WTC11 (cell line): ENCODE results near the gene AURKAIP1. TPM values are rescaled to one million over a fixed set of nuclear protein-coding genes. Genes with fewer than 3 reads are reported as not detected.

Experiments used
- ATAC-seq: fragments of 200-7000 bp; cut with Tn5 transposase; 2 replicates; pipeline ENCODE4 v1.10.0; 2021; ENCODE audit warnings: mild to moderate bottlenecking, moderate library complexity
- CTCF ChIA-PET: fragments of 300-600 bp; sonication (Branson Sonifier 250); formaldehyde crosslinking; loops from one replicate; lab custom pipeline; 2021; ENCODE audit warnings: antibody characterized with exemption; lab: Charles Lee
- POLR2A ChIA-PET: fragments of 350-600 bp; sonication (Branson Sonifier 250); formaldehyde crosslinking; loops from one replicate; lab custom pipeline; 2021; ENCODE audit warnings: antibody characterized with exemption; lab: Charles Lee
- DNase-seq: peaks from one replicate; pipeline ENCODE4 v3.0.0; 2021; ENCODE audit warnings: low spot score
- H3K27ac Mint-ChIP-seq: 2 replicates; pipeline ENCODE4 v1.8.0; 2021; ENCODE audit warnings: mixed read lengths
- H3K27me3 Mint-ChIP-seq: 2 replicates; pipeline ENCODE4 v1.8.0; 2021; ENCODE audit warnings: low read depth, mild to moderate bottlenecking, moderate library complexity, mixed read lengths
- H3K36me3 Mint-ChIP-seq: 2 replicates; pipeline ENCODE4 v1.8.0; 2021; ENCODE audit warnings: mixed read lengths
- H3K4me1 Mint-ChIP-seq: 2 replicates; pipeline ENCODE4 v1.8.0; 2022; ENCODE audit warnings: mixed read lengths
- H3K4me3 Mint-ChIP-seq: 2 replicates; pipeline ENCODE4 v1.8.0; 2021; ENCODE audit warnings: mild to moderate bottlenecking, moderate library complexity, mixed read lengths
- H3K9me3 Mint-ChIP-seq: 2 replicates; pipeline ENCODE4 v1.8.0; 2021; ENCODE audit warnings: mixed read lengths
- ESRRA ChIP-seq: sonication (generic); formaldehyde crosslinking; IDR thresholded peaks from 2 replicates; pipeline ENCODE4 v1.8.1; 2022; ENCODE audit warnings: mild to moderate bottlenecking, missing genetic modification reagents, borderline replicate concordance
- JUN ChIP-seq: sonication (generic); formaldehyde crosslinking; IDR thresholded peaks from 2 replicates; pipeline ENCODE4 v1.8.0; 2023; ENCODE audit warnings: mild to moderate bottlenecking, missing genetic modification reagents
- KAT7 ChIP-seq: sonication (generic); formaldehyde crosslinking; IDR thresholded peaks from 2 replicates; pipeline ENCODE4 v1.8.1; 2023; ENCODE audit warnings: missing genetic modification reagents, mild to moderate bottlenecking, borderline replicate concordance
- MYBL2 ChIP-seq: sonication (generic); formaldehyde crosslinking; IDR thresholded peaks from 2 replicates; pipeline ENCODE4 v1.8.1; 2023; ENCODE audit warnings: mild to moderate bottlenecking, moderate library complexity, missing genetic modification reagents
- NR2C2 ChIP-seq: sonication (generic); formaldehyde crosslinking; IDR thresholded peaks from 2 replicates; pipeline ENCODE4 v1.8.0; 2022; ENCODE audit warnings: mild to moderate bottlenecking, missing genetic modification reagents
- PRRX2 ChIP-seq: fragments of 250-450 bp; sonication (Bioruptor Pico); IDR thresholded peaks from 2 replicates; pipeline ENCODE4 v1.8.0; 2021; ENCODE audit warnings: mild to moderate bottlenecking
- RELA ChIP-seq: sonication (generic); formaldehyde crosslinking; IDR thresholded peaks from 2 replicates; pipeline ENCODE4 v1.8.1; 2022; ENCODE audit warnings: missing genetic modification reagents, mild to moderate bottlenecking, borderline replicate concordance
- ZBTB21 ChIP-seq: sonication (generic); formaldehyde crosslinking; IDR thresholded peaks from 2 replicates; pipeline ENCODE4 v1.8.1; 2023; ENCODE audit warnings: mild to moderate bottlenecking, missing genetic modification reagents, borderline replicate concordance
- ZNF232 ChIP-seq: sonication (generic); formaldehyde crosslinking; IDR thresholded peaks from 2 replicates; pipeline ENCODE4 v1.8.0; 2022; ENCODE audit warnings: mild to moderate bottlenecking, missing genetic modification reagents
- total RNA-seq: library from RNA; stranded (reverse); gene quantifications from 3 replicates; pipeline ENCODE4 v1.2.3, GENCODE V29; 2021
- TF ChIP-seq, protein P1 (sequence below): sonication (generic); formaldehyde crosslinking; IDR thresholded peaks from 2 replicates; pipeline ENCODE4 v1.8.0; 2022; ENCODE audit warnings: mild to moderate bottlenecking, missing genetic modification reagents
- TF ChIP-seq, protein P2 (sequence below): sonication (generic); formaldehyde crosslinking; IDR thresholded peaks from 2 replicates; pipeline ENCODE4 v1.8.1; 2023; ENCODE audit warnings: mild to moderate bottlenecking, missing genetic modification reagents
- TF ChIP-seq, protein P3 (sequence below): sonication (generic); formaldehyde crosslinking; IDR thresholded peaks from 2 replicates; pipeline ENCODE4 v1.8.0; 2023; ENCODE audit warnings: missing genetic modification reagents
- TF ChIP-seq, protein P4 (sequence below): fragments of 250-450 bp; sonication (Bioruptor Pico); IDR thresholded peaks from 2 replicates; pipeline ENCODE4 v1.9.0; 2021; ENCODE audit warnings: mild to moderate bottlenecking
- TF ChIP-seq, protein P5 (sequence below): fragments of 250-450 bp; sonication (Bioruptor Pico); IDR thresholded peaks from 2 replicates; pipeline ENCODE4 v1.9.0; 2021; ENCODE audit warnings: mild to moderate bottlenecking, borderline replicate concordance

Gene AURKAIP1
- total RNA-seq, 1 experiment from 2014 or later, result 268 TPM

DNA sequence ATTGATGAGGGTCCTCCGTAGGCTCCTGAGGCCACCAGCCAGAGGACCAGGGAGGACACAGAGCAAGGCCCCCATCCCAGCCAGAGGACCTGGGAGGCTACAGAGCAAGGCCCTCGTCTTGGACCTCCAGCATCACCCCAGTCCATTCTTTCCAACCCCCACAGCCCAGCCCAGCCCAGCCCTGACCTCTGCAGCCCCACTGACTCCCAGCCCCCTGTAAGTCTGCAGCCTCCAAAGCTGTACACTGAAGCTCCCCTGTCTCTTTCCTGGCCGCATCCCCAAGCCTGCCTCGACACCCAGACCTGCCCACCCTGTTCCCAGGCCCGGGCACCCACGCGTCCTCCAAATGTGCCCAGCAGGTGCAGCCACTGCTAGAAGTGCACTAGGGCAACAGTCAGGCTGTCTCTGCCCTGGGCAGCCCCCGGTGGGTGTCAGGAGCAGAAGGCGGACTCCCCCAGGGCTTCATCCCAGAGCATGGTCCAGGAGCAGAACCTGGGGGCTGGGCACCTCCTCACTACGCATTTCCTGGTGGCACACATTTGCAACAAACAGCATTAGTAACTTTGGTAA is 27.9 kb downstream of the AURKAIP1 start:
- ATAC-seq (no peak), DNase-seq (no peak)
- TF ChIP-seq, protein P1, sequence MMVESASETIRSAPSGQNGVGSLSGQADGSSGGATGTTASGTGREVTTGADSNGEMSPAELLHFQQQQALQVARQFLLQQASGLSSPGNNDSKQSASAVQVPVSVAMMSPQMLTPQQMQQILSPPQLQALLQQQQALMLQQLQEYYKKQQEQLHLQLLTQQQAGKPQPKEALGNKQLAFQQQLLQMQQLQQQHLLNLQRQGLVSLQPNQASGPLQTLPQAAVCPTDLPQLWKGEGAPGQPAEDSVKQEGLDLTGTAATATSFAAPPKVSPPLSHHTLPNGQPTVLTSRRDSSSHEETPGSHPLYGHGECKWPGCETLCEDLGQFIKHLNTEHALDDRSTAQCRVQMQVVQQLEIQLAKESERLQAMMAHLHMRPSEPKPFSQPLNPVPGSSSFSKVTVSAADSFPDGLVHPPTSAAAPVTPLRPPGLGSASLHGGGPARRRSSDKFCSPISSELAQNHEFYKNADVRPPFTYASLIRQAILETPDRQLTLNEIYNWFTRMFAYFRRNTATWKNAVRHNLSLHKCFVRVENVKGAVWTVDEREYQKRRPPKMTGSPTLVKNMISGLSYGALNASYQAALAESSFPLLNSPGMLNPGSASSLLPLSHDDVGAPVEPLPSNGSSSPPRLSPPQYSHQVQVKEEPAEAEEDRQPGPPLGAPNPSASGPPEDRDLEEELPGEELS, result no peak
- TF ChIP-seq KAT7 (CRISPR knock-in tag) (no peak), PRRX2 (CRISPR knock-in tag) (no peak)
- peaks cover 10% of the 10 kb centered on the region for H3K4me1 Mint-ChIP-seq
- CTCF ChIA-PET, result interaction anchor here (0.6 to 2.3 kb wide), 4 partner anchors 9 to 315 kb away, joined by 3 to 18 read pairs (median 8); no protein-coding TSS in a partner anchor
- peak overlapping the region; percentile 70 for H3K4me3 Mint-ChIP-seq
- POLR2A ChIA-PET, result interaction anchor here (0.6 to 1.8 kb wide), 2 partner anchors 9 to 269 kb away, joined by 3 to 5 read pairs; no protein-coding TSS in a partner anchor
- no peak overlapping the region for H3K27ac Mint-ChIP-seq
- H3K9me3 Mint-ChIP-seq, result no peaks in the 10 kb centered on the region
- peaks cover under 1% of the 10 kb centered on the region; the same call in 1 of the 2 replicates for H3K27me3 Mint-ChIP-seq
- no peaks in the 10 kb centered on the region for H3K36me3 Mint-ChIP-seq

DNA sequence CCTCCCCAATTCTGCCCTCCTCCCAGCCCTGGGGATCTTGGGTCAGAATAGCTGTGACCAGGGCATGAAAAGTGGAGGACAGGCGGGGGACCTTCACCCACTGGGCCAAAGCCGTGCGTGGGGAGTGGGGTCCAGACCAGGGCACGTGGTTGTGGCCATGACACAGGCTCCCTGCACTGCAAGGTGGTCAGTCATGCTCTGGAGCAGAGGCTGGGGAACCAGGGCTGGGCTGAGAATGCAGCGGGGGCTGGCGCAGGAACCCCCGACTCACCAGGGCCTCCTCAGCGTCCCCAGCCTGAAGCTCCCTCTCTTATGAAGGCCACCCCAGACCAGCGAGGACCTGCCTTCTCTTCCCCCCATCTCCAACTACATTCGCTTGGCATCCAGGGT is 28.5 kb downstream of the AURKAIP1 start:
- POLR2A ChIA-PET, result no interaction called here
- TF ChIP-seq, protein P2, sequence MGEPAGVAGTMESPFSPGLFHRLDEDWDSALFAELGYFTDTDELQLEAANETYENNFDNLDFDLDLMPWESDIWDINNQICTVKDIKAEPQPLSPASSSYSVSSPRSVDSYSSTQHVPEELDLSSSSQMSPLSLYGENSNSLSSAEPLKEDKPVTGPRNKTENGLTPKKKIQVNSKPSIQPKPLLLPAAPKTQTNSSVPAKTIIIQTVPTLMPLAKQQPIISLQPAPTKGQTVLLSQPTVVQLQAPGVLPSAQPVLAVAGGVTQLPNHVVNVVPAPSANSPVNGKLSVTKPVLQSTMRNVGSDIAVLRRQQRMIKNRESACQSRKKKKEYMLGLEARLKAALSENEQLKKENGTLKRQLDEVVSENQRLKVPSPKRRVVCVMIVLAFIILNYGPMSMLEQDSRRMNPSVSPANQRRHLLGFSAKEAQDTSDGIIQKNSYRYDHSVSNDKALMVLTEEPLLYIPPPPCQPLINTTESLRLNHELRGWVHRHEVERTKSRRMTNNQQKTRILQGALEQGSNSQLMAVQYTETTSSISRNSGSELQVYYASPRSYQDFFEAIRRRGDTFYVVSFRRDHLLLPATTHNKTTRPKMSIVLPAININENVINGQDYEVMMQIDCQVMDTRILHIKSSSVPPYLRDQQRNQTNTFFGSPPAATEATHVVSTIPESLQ (CRISPR knock-in tag), result no peak
- no peak for TF ChIP-seq ZNF232 (CRISPR knock-in tag)
- TF ChIP-seq, protein P3, sequence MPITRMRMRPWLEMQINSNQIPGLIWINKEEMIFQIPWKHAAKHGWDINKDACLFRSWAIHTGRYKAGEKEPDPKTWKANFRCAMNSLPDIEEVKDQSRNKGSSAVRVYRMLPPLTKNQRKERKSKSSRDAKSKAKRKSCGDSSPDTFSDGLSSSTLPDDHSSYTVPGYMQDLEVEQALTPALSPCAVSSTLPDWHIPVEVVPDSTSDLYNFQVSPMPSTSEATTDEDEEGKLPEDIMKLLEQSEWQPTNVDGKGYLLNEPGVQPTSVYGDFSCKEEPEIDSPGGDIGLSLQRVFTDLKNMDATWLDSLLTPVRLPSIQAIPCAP (CRISPR knock-in tag), result no peak
- TF ChIP-seq, all 79 proteins: peak for 0
- H3K4me3 Mint-ChIP-seq, result no peak overlapping the region

DNA sequence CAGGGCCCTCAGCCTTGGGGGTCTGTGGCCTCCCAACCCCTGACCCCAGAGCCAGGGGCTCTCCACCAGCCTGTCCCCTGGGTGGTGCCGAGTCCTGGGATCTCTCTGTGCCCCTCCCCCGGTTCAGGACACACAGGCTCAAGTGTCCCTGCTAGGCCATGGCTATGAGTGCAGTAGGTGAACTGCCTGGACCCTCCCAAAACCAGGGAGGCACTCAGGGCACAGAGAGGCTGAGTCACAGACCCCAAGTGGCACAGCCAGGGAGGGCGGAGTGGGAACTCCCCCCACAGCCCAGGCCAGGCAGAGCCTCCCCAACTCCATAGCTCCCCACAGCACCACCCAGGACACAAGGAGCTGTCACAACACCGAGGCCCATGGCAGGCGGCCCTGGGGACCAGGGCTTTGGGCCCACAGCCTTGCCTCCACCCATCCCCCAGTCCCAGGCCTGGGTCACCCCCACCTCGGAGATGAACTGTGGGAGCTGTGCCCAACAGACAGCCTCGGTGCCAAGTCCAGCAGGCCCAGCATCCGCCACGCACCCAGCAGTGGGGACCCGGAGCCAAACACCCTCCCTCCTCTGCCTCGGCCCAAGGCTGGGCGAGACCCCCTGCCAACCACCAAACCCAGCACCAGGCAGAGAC is 29.0 kb downstream of the AURKAIP1 start:
- H3K9me3 Mint-ChIP-seq, result peaks cover 5% of the 10 kb centered on the region
- no peaks in the 10 kb centered on the region for H3K27me3 Mint-ChIP-seq
- peaks cover 7% of the 10 kb centered on the region for H3K36me3 Mint-ChIP-seq
- no peak for DNase-seq
- POLR2A ChIA-PET, result no interaction called here
- H3K27ac Mint-ChIP-seq, result no peak overlapping the region
- no peak overlapping the region for H3K4me3 Mint-ChIP-seq
- TF ChIP-seq ZBTB21 (CRISPR knock-in tag), result no peak
- TF ChIP-seq, protein P4, sequence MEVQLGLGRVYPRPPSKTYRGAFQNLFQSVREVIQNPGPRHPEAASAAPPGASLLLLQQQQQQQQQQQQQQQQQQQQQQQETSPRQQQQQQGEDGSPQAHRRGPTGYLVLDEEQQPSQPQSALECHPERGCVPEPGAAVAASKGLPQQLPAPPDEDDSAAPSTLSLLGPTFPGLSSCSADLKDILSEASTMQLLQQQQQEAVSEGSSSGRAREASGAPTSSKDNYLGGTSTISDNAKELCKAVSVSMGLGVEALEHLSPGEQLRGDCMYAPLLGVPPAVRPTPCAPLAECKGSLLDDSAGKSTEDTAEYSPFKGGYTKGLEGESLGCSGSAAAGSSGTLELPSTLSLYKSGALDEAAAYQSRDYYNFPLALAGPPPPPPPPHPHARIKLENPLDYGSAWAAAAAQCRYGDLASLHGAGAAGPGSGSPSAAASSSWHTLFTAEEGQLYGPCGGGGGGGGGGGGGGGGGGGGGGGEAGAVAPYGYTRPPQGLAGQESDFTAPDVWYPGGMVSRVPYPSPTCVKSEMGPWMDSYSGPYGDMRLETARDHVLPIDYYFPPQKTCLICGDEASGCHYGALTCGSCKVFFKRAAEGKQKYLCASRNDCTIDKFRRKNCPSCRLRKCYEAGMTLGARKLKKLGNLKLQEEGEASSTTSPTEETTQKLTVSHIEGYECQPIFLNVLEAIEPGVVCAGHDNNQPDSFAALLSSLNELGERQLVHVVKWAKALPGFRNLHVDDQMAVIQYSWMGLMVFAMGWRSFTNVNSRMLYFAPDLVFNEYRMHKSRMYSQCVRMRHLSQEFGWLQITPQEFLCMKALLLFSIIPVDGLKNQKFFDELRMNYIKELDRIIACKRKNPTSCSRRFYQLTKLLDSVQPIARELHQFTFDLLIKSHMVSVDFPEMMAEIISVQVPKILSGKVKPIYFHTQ, result no peak
- TF ChIP-seq NR2C2 (CRISPR knock-in tag), result no peak
- TF ChIP-seq MYBL2, result no peak
- TF ChIP-seq RELA (CRISPR knock-in tag), result no peak
- TF ChIP-seq JUN (CRISPR knock-in tag), result no peak
- no peak for TF ChIP-seq ESRRA
- TF ChIP-seq, protein P5, sequence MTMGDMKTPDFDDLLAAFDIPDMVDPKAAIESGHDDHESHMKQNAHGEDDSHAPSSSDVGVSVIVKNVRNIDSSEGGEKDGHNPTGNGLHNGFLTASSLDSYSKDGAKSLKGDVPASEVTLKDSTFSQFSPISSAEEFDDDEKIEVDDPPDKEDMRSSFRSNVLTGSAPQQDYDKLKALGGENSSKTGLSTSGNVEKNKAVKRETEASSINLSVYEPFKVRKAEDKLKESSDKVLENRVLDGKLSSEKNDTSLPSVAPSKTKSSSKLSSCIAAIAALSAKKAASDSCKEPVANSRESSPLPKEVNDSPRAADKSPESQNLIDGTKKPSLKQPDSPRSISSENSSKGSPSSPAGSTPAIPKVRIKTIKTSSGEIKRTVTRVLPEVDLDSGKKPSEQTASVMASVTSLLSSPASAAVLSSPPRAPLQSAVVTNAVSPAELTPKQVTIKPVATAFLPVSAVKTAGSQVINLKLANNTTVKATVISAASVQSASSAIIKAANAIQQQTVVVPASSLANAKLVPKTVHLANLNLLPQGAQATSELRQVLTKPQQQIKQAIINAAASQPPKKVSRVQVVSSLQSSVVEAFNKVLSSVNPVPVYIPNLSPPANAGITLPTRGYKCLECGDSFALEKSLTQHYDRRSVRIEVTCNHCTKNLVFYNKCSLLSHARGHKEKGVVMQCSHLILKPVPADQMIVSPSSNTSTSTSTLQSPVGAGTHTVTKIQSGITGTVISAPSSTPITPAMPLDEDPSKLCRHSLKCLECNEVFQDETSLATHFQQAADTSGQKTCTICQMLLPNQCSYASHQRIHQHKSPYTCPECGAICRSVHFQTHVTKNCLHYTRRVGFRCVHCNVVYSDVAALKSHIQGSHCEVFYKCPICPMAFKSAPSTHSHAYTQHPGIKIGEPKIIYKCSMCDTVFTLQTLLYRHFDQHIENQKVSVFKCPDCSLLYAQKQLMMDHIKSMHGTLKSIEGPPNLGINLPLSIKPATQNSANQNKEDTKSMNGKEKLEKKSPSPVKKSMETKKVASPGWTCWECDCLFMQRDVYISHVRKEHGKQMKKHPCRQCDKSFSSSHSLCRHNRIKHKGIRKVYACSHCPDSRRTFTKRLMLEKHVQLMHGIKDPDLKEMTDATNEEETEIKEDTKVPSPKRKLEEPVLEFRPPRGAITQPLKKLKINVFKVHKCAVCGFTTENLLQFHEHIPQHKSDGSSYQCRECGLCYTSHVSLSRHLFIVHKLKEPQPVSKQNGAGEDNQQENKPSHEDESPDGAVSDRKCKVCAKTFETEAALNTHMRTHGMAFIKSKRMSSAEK (CRISPR knock-in tag), result no peak
- TF ChIP-seq, all 79 proteins: peak for 0
- ATAC-seq, result no peak
- CTCF ChIA-PET, result interaction anchor here (1.0 to 1.4 kb wide), 4 partner anchors 8 to 158 kb away, joined by 3 read pairs; no protein-coding TSS in a partner anchor
- peaks cover 7% of the 10 kb centered on the region for H3K4me1 Mint-ChIP-seq

More for the DNA sequence above, 28.5 kb downstream of the AURKAIP1 start:
- CTCF ChIA-PET, result interaction anchor here (1.4 to 2.3 kb wide), 2 partner anchors 8 to 158 kb away, joined by 3 to 18 read pairs; no protein-coding TSS in a partner anchor
- H3K27ac Mint-ChIP-seq, result no peak overlapping the region
- DNase-seq (no peak), ATAC-seq (no peak)
- no peaks in the 10 kb centered on the region for H3K27me3 Mint-ChIP-seq
- no peaks in the 10 kb centered on the region for H3K9me3 Mint-ChIP-seq
- H3K4me1 Mint-ChIP-seq, result peaks cover 7% of the 10 kb centered on the region
- peaks cover 2% of the 10 kb centered on the region; the same call in 1 of the 2 replicates for H3K36me3 Mint-ChIP-seq
